Esophagus squamous epithelium (tissue), 4 donors: ENCODE measurements around the gene OCRL.

ENCODE experiments used
- CTCF ChIP-seq, 6 experiments: fragments of 450-650 bp in 4 of 6; fragments of 200-600 bp in 2 of 6; sonication (generic) in 2 of 6; IDR thresholded peaks; one replicate each; pipeline ENCODE4 v1.5.1; 2016 to 2019; ENCODE audit warnings: antibody characterized with exemption in 6 of 6, mild to moderate bottlenecking in 4 of 6, moderate library complexity in 4 of 6
- POLR2A ChIP-seq, 4 donors: fragments of 450-650 bp; IDR thresholded peaks; one replicate each; pipeline ENCODE4 v1.6.1; 2017; ENCODE audit warnings: antibody characterized with exemption in 4 of 4, mild to moderate bottlenecking in 4 of 4, moderate library complexity in 3 of 4

- TF ChIP-seq CTCF (IDR thresholded peaks at IDR 0.05) (no peak), POLR2A (IDR thresholded peaks at IDR 0.05) (no peak)
Observed at GRCh38 chrX:129565046-129565650, 25.1 kb downstream of the OCRL start.
